NB4 (cell line): ENCODE measurements around the gene MICAL3.

Experiments
- CTCF ChIP-seq: IDR thresholded peaks from one replicate; pipeline ENCODE4 v1.5.1; 2012; ENCODE audit warnings: low read depth, low read length
- MYC ChIP-seq: IDR thresholded peaks from 2 replicates; pipeline ENCODE4 v1.6.1; 2011; ENCODE audit warnings: low read depth, low read length
- POLR2A ChIP-seq: IDR thresholded peaks from 2 replicates; pipeline ENCODE4 v1.6.1; 2011; ENCODE audit warnings: mild to moderate bottlenecking; ENCODE audit not compliant: insufficient read length; ENCODE audit errors: extremely low read depth
- TF ChIP-seq, protein P1 (sequence below): IDR thresholded peaks from 2 replicates; pipeline ENCODE4 v1.6.1; 2011; ENCODE audit warnings: low read depth, low read length

GRCh38 chr22:17866127-17866526 is 158.2 kb downstream of the MICAL3 start:
- TF ChIP-seq CTCF (no peak), POLR2A (no peak), MYC (no peak)
- TF ChIP-seq, protein P1, sequence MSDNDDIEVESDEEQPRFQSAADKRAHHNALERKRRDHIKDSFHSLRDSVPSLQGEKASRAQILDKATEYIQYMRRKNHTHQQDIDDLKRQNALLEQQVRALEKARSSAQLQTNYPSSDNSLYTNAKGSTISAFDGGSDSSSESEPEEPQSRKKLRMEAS = no peak
